Pancreas (tissue), 10 donors: ENCODE data around the gene CDYL2. TPM values are rescaled to one million over a fixed set of nuclear protein-coding genes. Genes with fewer than 3 reads are reported as not detected.

Experiments used
- ATAC-seq, 4 donors: fragments of 200-7000 bp; cut with Tn5 transposase; one replicate each; pipeline versions ENCODE4 v1.8.0 to v1.9.1; 2020; ENCODE audit warnings: mild to moderate bottlenecking in 4 of 4, moderate library complexity in 4 of 4
- DNase-seq, 6 donors: peaks; one replicate each; pipeline ENCODE4 v3.0.0-alpha.2; 2020
- FAIRE-seq: peaks from 2 replicates; lab custom pipeline; 2012; peaks lifted over from hg19 to GRCh38; lab: Jason Lieb, UNC
- H3K27ac ChIP-seq, 4 donors: fragments of 200-600 bp; sonication (generic); 1 replicate in 3 of 4; 2 replicates in 1 of 4; pipeline versions ENCODE4 v1.5.0 to v1.8.0; 2020
- H3K27me3 ChIP-seq, 4 donors: fragments of 200-600 bp; one replicate each; pipeline ENCODE4 v1.8.0; 2021
- H3K36me3 ChIP-seq, 3 donors: fragments of 200-600 bp; sonication (generic) in 1 of 3; one replicate each; pipeline versions ENCODE4 v1.5.0 to v1.8.0; 2020 to 2021
- H3K4me1 ChIP-seq, 3 donors: fragments of 200-600 bp; one replicate each; pipeline ENCODE4 v1.8.0; 2021
- H3K4me3 ChIP-seq, 4 donors: fragments of 200-600 bp; sonication (generic) in 2 of 4; one replicate each; pipeline versions ENCODE4 v1.5.0 to v1.8.0; 2020 to 2021
- H3K9me3 ChIP-seq, 4 donors: fragments of 200-600 bp; one replicate each; pipeline ENCODE4 v1.8.0; 2021
- WGBS, 2 donors: extraction: QIAGEN DNeasy Blood & Tissue Kit; methylation state at CpG; one replicate each; pipeline ENCODE4 v1.1.7; 2013; 5-methylcytosine and 5-hydroxymethylcytosine counted together
- intact Hi-C, 3 donors: fragments of 100-400 bp; cut with DNase I; formaldehyde crosslinking; loops; one replicate each; pipeline versions ENCODE4 v1.11.1 to v1.14.2; 2022
- polyA plus RNA-seq, 2 donors: library from polyadenylated mRNA; stranded (reverse); fragments of 200-250 nt; gene quantifications; one replicate each; pipeline ENCODE4 v1.2.3, GENCODE V29; 2013
- total RNA-seq, 6 donors: library from RNA; stranded (reverse); fragmentation: NEBNext Ultra II Directional in 4 of 6; extraction: Animal tissue kit (Norgen Biotek cat#: 25700) in 4 of 6; gene quantifications; one replicate each; pipeline versions ENCODE4 v1.2.1 to v1.2.4, GENCODE V29; 2021 to 2023
- TF ChIP-seq, protein P1 (sequence below), 4 donors: fragments of 200-600 bp; sonication (generic) in 3 of 4; IDR thresholded peaks; one replicate each; pipeline versions ENCODE4 v1.5.0 to v1.8.0; 2021; ENCODE audit warnings: antibody characterized with exemption in 4 of 4
- donor health status: healthy with polysubstance abuse.
- donor health status: DM: no; HTN: no; CAD: no; lungs with moderate emphysema.
- donor health status: DM: no; HTN: no; CAD: no.
- donor health status: control.
- donor health status: control.
- donor health status: Bipolar disorder and iron deficiency.
- donor health status: DM: yes; HTN: yes; CAD: no.
- donor health status: DM: no; HTN: no; CAD: no.
- donor health status: DM: no; HTN: no; CAD: no.
- donor health status: DM: yes; HTN: yes; CAD: no.

The CDYL2 gene
- total and polyA plus RNA-seq, 8 donors, result 0.61 to 7.1 (median 3.1) TPM

DNA sequence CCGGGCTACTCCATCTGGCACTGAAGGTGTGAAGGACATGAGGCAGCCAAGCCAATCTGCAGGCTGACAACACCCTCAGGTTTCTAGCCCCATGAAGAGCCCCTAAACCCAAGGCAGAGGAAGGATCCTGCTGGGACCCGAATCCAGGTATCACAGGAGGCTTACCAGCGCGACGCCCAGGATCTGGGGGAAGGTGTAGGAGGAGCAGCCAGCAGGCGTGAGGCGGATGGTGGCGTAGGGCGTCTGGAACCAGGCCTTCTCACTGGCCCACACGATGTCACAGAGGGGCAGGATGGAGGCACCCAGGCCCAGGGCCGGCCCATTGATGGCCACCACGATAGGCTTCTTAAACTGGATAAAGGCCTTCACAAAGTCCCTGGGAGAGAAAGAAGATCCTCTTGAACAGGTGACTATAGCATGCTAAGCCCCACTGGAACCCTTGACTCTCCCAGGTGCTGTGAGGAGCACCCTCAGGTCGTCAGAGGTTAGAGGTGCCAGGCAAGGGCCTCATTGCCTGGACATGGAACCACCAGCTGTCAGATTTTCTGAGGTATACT is 191.9 kb downstream of the CDYL2 start:
- ATAC-seq (no peak), FAIRE-seq (no peak), DNase-seq (no peak)
- Histone ChIP-seq H3K4me1 (no peaks in the 10 kb centered on the region), H3K27me3 (no peaks in the 10 kb centered on the region), H3K4me3 (no peak overlapping the region), H3K27ac (no peak overlapping the region), H3K9me3 (no peaks in the 10 kb centered on the region), H3K36me3 (no peaks in the 10 kb centered on the region)
- intact Hi-C loops, result no loop called here
- 91 to 94% methylated on average over 13 of the region's 13 CpGs for WGBS, 2 donors
- TF ChIP-seq, protein P1, sequence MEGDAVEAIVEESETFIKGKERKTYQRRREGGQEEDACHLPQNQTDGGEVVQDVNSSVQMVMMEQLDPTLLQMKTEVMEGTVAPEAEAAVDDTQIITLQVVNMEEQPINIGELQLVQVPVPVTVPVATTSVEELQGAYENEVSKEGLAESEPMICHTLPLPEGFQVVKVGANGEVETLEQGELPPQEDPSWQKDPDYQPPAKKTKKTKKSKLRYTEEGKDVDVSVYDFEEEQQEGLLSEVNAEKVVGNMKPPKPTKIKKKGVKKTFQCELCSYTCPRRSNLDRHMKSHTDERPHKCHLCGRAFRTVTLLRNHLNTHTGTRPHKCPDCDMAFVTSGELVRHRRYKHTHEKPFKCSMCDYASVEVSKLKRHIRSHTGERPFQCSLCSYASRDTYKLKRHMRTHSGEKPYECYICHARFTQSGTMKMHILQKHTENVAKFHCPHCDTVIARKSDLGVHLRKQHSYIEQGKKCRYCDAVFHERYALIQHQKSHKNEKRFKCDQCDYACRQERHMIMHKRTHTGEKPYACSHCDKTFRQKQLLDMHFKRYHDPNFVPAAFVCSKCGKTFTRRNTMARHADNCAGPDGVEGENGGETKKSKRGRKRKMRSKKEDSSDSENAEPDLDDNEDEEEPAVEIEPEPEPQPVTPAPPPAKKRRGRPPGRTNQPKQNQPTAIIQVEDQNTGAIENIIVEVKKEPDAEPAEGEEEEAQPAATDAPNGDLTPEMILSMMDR (IDR thresholded peaks at IDR 0.05), result no peak

DNA sequence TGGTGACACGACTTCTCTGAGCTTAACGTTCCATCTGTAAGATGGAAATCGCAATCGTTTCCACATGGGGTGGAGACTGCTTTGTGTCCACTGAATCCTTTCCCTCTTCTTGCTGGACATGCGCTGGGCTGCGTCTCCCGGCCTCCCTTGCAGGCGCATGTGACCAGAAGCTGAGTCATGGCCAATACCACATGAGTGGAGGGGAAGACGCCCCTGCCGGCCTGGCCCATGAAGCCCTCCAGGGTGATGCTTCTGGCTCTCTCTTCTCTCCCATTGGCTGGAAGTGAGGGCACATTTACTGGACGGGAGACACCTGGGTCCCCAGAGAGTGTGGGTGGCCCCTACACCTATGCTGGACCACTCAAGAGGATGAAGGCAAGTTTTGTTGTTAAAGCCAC is 192.5 kb downstream of the CDYL2 start:
- TF ChIP-seq, protein P1 (IDR thresholded peaks at IDR 0.05), result no peak
- WGBS, 2 donors, result 92 to 94% methylated on average over 11 of the region's 11 CpGs
- ATAC-seq (no peak), DNase-seq (no peak), FAIRE-seq (no peak)
- H3K27ac ChIP-seq, result no peak overlapping the region
- H3K27me3 ChIP-seq, result no peaks in the 10 kb centered on the region
- no peaks in the 10 kb centered on the region for H3K36me3 ChIP-seq
- H3K4me1 ChIP-seq, result no peaks in the 10 kb centered on the region
- no peak overlapping the region for H3K4me3 ChIP-seq
- H3K9me3 ChIP-seq, result no peaks in the 10 kb centered on the region
- intact Hi-C loops, result no loop called here

DNA sequence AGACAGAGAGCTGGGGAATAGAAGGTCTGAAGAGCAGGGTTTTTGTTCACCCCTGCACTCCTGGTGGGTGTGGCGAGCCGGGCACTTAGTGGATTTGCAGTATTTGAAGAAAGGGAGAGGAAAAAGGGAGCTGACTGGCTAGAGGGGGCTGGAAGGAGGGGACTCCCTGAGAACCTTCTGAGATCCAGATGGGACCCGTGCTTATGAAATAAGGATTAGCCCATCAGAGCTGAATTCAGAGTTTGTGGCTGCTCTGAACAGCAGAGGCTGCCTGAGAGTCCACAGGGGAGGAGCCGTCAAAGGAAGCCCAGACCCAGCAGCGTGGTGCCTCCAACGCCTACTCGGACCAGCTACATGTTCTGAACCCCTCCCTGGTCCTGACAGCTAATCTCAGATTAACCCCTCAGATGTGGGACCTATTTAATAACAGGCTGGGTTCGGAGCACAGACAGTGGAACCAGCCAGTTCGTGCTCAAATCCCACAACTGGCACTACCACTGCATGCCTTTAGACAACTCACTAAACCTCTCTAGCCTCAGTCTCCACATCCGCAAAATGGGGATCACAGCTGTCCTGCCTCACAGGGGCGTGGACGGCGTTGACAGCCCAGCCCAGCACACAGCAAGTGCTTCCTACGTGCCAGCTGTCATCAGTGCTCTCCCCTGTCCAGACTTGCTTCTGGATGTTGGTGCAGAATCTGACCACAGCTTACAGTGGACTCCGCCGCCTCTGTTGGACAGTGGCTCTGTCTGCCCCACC is 193.0 kb downstream of the CDYL2 start:
- no peak overlapping the region for H3K27ac ChIP-seq
- no peak overlapping the region for H3K4me3 ChIP-seq
- H3K27me3 ChIP-seq, result no peaks in the 10 kb centered on the region
- DNase-seq (no peak), FAIRE-seq (no peak), ATAC-seq (no peak)
- H3K9me3 ChIP-seq, result no peaks in the 10 kb centered on the region
- TF ChIP-seq, protein P1 (IDR thresholded peaks at IDR 0.05), result no peak
- WGBS, 2 donors, result 91% methylated on average over 16 of the region's 16 CpGs
- intact Hi-C loops, result no loop called here
- H3K36me3 ChIP-seq, result no peaks in the 10 kb centered on the region
- no peaks in the 10 kb centered on the region for H3K4me1 ChIP-seq

DNA sequence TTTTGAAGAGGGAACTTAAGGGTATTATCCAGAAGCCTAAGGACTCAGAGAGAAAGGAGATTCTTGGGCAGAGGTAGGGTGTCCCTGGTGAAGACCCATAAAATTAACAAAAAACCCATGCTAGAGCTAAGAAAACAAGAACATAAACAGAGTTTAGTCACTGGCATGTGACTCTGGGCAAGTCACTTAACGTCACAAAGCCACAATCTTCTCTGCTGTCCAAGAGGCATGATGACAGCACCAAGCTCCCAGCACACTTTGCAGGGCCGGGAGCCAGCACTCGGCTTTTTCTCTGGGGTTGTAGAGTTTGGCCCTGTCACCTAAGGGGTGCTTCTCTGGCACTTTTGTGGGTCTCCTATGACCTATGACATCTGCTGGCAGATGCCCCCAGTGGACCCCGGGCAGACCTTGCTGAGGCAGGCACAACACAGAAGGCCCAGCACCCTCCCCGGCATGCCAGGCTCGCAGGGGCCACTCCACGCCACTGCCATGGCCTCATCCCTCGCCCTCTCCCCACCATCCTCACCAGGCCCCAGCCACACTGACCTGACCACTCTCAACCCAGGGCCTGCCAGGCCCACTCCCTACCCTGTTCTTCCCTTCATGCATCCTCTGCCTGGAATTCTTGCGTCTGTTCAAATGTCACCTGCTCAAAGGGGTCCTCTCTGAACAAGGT is 193.8 kb downstream of the CDYL2 start:
- H3K27ac ChIP-seq, result no peak overlapping the region
- DNase-seq (no peak), ATAC-seq (no peak), FAIRE-seq (no peak)
- H3K9me3 ChIP-seq, result no peaks in the 10 kb centered on the region
- 89 to 94% methylated on average over 7 to 9 of the region's 9 CpGs for WGBS, 2 donors
- no peaks in the 10 kb centered on the region for H3K27me3 ChIP-seq
- TF ChIP-seq, protein P1 (IDR thresholded peaks at IDR 0.05), result no peak
- H3K4me3 ChIP-seq, result no peak overlapping the region
- no peaks in the 10 kb centered on the region for H3K4me1 ChIP-seq
- no peaks in the 10 kb centered on the region for H3K36me3 ChIP-seq
- intact Hi-C loops, result no loop called here
